T-helper 2 cell treated with Interferon-gamma antibody and Interleukin-4, amounts not matched to agents 100 ng/mL and 5 ng/mL, for 36 hours (primary cell): ENCODE data around the gene L3MBTL4. TPM values are rescaled to one million over a fixed set of nuclear protein-coding genes. Genes with fewer than 3 reads are reported as not detected.
"Not testable (repeated sequence)": the region's sequence is repeated elsewhere in the genome, so short reads cannot be mapped to it uniquely, and the experiment has no call there.

ENCODE experiments used
- intact Hi-C: fragments of 100-400 bp; cut with micrococcal nuclease; formaldehyde crosslinking; loops from one replicate; pipeline ENCODE4 v1.15.1; 2023
- total RNA-seq: library from RNA; stranded (reverse); gene quantifications from 2 replicates; pipeline ENCODE4 v1.2.3, GENCODE V29; 2022

The L3MBTL4 gene
- total RNA-seq, 1 donor from 2014 or later = 0.57 TPM

DNA sequence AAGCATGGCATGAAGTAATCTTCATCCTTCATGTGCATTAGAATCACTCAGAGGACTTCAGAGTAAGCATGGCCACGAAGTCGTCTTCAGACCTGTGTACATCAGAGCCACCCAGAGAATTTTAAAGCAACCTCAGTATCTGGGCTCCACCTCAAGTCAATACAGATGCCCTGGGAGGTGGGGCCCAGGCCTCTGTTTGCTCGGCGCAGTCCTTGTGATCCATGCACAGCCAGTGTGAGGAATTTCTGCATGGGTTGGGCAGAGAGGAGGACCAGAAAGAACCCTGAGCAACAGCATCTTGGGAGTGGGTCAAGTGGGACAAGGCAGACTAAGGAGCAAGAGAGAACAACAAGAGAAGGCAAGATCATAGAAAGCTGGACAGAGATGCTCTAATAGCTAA is 299.0 kb downstream of the L3MBTL4 start:
- intact Hi-C loops = no loop called here

DNA sequence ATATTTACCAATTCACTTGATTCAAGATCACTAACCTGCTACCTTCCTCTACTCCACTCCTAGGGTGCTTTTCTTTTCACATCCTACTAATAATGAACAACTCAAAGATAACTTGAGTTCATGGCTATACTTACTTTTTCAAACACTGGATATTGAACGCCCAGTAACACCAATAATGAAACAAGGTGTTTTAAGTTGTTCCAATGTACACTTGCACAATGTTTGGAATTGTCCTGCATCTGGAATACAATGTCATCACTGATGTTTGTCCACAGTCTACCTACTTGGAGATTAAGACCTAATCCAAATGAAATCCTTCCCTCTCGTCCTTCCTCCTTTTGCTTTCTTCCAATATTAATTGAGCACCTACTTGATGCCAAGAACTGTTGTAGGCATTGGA is 301.1 kb downstream of the L3MBTL4 start:
- intact Hi-C loops = no loop called here

DNA sequence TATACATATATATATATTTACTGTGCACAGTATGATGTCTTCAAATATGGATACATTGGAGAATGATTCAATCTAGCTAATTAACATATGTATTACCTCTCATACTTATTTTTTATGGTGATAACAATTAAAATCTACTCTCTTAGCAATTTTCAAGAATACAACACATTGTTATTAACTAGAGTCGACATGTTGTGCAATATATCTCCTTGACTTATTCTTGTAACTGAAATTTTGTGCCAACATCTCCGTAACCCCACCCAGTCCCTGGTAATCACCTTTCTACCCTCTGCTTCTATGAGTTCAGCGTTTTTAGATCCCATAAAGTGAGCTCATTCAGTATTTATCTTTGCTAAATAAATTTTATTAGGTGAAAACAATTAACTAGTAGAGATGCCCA is 303.0 kb downstream of the L3MBTL4 start:
- intact Hi-C loops = no loop called here

DNA sequence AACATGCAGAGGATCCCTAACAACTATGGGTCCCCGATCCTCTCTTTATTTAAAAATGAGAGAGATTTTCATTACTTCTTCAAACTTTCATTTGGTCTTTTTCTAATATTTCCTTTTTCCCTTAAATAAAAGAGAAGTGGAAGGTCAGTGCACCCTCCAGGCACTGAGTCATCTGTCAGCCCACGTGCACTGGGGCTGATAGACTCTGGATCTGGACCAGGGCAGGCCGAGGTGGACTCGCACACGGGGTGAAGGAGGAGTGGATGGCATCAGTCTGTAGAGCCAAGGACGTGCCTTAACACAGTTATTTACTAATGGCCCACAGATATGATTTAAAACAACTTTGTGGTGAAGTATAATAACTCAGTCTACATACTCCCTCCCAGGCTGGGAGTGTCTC is 305.0 kb downstream of the L3MBTL4 start:
- intact Hi-C loops = no loop called here

DNA sequence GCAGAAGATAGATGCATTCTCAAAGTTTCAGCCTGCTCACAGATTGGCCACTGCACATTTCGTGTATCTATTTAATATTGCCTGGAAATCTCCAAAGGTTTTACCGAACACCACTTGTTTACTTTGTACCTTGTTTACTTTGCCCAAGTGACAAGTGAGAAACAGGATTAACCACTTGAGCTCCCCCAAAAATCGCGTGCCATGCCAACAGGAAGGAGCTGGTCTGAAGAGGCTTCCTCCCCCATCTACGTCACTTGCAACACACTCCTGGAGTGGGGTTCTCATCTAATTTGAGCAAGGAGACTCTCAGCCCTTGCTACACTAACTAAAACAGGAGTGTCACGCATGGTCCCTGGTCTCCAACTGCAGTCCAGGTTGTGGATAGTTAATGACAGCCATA is 306.9 kb downstream of the L3MBTL4 start:
- intact Hi-C loops = no loop called here

DNA sequence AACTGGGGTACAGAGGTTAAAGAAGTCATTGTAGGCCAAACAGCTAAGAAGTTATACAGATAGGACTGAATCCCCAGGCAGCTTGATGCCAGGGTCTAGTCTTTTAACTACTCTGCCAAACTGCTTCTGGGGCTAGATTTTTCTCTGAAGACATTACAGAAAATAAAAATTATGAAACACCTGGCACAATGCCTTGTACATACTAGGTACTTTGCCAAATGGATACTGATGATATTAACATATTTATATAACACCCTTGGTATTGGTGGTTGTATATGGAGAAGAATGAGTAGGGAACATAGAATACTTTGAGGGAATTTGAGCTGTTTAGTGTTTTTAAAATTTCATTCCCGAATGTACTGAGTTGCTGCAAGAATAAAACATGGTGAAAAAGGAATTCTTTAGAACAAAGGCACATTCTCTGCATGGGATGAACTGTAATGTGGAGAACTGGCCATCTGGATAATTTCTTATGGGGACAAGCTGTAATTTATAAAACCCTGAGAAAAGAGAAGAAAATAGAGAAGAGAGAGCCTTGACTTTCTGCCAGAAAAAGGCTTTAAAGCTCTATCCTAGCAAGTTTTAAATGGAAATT is 308.5 kb downstream of the L3MBTL4 start:
- intact Hi-C loops = no loop called here

DNA sequence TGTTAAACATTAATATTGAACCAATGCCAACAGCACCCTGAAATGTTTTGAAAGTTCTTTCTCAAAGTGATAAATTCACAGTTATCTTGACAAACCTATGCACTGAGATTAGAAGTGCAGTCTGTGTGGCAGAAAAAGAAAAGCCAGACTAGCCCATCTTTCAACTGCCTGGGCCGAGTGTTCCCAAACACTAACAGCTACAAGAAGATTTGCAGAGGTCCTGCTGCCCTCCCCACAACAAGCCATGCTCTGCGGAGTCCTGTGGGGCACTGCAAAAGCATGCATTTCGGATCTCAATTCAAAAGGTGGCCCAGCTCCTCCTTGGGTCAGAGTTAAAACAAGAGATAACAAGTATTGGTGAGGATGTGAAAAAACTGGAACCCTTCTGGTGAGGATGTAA is 311.0 kb downstream of the L3MBTL4 start:
- intact Hi-C loops = no loop called here

DNA sequence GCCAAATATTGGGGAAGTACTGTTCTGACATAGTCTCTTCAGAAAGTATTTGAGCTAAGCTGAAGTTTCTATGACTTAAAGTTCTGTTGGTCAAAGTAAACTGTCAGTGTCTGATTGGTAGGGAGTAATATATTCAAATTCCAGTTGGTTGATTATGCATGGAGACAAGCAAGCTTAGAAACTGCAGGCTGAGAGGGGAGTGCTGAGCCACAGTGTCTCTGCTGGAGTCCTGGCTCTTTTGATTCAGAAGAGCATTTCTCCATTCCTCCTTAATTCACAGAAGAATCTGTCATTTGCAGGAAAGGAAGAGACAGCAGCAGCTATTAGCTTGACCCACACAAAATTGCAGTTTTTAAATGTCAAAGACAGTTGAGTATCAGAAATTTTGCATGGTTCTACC is 318.0 kb downstream of the L3MBTL4 start:
- intact Hi-C loops = no loop called here

DNA sequence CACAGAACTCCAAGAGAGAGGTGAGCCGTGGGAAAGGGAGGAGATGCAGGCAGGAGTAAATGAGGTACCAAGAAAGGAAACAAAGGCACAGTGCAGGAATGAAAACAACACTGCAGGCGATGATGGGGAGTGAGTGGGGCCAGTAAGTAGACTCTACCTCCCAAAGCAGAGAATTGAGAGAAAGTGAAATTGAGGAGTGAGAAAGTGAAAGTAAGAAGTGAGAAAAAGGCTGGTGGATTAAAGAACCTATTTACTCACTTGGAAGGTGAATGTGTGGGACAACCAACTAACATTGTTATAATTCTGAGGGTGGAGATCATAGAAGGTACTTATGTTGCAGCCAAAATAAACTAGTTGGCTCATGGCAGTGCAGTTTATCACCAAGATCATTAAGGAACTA is 326.3 kb downstream of the L3MBTL4 start:
- intact Hi-C loops = no loop called here

DNA sequence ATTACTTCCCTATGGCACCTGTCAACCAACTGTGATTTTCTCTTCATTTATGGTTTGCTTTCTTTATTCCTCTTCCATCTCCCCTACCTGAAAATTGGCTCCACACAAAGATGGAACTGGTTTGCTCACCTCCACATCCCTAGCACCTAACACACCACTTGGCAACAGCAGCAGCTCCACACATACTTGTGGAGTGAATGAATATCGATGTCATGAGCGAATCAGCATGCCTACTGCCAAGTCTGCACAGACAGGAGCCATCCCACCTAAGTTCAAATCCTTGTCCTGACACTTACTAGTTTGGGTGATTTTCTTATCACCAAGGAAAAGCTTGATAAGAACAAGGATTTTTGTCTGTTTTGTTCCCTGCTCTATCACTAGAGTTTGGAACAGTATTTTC is 328.0 kb downstream of the L3MBTL4 start:
- intact Hi-C loops = no loop called here

DNA sequence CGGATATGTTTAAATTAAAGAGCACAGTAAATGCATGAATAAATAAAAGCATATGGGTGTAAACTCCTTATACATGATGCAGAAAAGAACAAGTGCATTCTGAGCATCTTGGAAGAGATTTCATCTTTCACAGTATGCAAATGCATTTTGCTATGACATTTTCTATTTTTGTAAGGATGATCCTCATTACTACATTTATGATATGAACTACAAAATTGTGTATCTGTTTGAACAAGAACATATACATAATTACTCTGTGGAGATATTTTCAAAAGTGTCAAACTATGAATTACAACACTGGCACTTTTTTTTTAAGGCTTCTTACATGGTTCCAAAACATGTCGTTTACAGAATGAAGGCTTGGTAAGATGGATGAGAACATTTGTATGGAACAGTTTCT is 335.3 kb downstream of the L3MBTL4 start:
- intact Hi-C loops = no loop called here

DNA sequence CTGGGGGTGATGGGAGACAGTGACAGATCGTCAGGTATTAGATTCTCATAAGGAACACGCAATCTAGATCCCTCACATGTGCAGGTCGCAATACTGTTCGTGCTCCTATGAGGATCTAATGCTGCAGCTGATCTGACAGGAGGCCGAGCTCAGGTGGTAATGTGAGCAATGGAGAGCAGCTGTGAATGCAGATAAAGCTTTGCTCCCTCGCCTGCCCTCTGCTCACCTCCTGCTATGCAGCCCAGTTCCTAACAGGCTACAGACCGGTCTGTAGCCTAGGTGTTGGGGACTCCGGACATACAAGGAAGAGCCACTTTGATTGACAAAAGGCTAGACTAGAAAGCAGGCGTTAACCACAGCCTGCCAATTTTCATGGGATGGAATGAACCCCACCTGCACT is 335.8 kb downstream of the L3MBTL4 start:
- intact Hi-C loops = no loop called here

DNA sequence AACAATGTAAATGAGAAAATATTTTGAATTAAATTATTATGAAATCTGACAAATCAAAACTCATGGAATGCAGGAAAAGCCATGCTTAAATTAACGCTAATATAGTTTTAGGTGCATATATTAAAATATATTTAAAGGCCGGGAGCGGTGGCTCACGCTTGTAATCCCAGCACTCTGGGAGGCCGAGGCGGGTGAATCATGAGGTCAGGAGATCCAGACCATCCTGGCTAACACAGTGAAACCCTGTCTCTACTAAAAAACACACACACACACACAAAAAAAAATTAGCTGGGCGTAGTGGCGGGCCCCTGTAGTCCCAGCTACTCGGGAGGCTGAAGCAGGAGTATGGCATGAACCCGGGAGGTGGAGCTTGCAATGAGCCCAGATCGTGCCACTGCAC is 342.3 kb downstream of the L3MBTL4 start:
- intact Hi-C loops = not testable (repeated sequence)

DNA sequence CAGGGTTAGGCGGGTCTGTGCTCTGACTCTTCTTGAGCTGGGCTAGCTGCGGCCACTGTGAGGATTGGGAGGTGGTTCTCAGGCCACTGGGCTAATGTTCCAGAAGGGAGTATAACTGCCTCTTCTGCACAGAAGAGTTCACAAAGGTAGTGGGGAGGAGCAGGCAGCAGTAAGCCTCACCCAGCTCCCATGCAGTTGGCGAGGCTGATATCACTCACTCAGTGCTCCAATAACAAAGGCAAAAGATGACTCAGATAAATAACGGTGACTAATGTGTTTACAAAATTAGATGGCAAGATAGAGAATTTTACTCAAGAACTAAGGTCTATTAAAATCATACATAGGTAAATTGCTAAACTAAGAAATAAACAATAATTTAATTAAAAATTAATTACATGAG is 345.2 kb downstream of the L3MBTL4 start:
- intact Hi-C loops = no loop called here

DNA sequence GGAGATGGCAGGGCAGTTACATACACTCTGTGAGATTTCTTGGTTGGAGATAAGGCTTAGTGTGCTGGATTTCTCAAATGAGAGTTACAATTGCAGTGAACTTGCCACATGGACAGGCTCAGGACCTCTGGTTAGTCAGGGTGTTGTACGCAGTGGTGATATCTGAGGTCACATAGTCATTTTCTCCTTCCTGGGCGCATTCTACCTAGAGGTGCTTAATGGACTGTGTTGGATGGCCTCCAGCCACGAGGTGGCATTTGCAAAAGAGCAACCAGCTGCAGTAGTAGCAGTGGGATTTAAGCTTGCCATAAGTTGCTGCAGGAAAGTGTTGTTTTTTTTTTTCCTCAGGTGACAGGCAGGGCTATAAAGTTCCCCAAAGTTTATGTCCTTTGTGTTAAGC is 345.6 kb downstream of the L3MBTL4 start:
- intact Hi-C loops = no loop called here

DNA sequence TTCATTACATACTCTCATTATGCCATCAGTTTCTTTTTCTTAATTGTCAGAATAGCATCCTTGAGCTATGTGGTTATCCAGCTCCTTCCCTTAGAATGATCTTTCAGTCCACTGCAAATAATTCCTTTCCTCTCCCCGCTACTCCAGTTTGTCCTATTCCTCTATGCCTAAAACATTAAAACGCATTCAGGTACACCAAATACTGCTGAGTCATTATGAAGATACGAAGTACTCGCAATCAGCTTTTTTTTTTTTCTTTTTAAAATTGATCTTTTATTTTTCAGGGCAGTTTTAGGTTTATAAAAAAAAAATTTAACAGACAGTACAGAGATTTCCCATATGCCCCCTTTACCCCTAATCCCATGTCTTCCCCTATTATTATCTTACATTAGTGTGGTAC is 354.6 kb downstream of the L3MBTL4 start:
- intact Hi-C loops = no loop called here

DNA sequence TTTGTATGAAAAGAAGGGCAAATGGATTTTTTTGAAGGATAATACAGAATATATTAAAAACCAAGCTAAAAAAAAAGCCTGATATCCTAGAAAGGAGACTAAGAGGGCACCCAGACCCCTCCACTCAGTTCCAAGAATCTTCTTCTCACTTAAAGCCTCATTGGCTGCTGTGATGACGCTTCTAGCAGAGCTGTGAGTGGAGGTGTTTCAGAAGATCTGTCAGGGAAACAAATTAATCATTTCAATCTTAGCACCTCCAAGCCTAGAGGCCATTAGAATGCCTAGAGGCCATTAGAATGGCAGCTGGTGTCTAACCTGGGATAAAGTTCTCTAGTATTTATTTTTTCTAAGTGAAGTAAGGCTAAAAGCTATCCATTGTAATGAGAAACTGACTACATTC is 355.2 kb downstream of the L3MBTL4 start:
- intact Hi-C loops = no loop called here

DNA sequence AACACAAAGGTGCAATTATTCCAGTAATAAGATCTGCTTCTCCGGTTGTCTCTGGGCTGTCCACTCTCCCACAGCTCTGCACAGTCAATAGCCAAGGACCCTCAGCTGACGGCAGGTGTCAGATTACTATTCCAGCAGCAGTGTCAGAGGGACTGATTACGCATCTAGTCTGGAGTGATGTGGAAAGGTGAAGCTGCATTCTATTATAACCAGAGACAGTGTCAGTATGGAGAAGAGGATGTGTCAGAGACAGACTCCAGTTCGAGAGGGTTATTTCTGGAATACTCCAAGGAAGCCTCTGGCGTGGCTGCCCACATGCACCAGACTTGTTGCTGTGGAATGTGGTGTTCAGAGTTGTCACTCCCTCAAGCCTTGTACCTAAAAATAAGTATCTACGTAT is 355.8 kb downstream of the L3MBTL4 start:
- intact Hi-C loops = no loop called here

DNA sequence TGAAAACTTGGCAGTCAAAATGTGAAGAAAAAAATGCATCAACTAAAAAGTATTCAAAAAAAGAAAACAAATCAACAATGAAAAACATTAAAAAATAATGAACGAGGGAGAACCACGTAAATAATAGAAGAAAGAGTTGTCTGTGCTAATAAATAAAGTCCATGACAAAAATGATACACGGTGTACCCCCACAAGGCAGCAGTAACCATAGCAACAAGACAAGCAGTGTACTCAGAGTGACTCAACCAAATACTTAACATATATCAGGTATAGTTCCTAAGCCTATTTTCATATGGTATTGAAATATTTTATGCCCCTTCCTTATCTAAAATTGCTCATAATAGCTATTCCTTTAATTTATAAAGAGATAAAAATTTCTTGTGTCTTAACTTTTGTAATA is 357.1 kb downstream of the L3MBTL4 start:
- intact Hi-C loops = loop anchor here (2.0 kb wide), 1 partner anchor 53 kb away; no protein-coding TSS in a partner anchor

DNA sequence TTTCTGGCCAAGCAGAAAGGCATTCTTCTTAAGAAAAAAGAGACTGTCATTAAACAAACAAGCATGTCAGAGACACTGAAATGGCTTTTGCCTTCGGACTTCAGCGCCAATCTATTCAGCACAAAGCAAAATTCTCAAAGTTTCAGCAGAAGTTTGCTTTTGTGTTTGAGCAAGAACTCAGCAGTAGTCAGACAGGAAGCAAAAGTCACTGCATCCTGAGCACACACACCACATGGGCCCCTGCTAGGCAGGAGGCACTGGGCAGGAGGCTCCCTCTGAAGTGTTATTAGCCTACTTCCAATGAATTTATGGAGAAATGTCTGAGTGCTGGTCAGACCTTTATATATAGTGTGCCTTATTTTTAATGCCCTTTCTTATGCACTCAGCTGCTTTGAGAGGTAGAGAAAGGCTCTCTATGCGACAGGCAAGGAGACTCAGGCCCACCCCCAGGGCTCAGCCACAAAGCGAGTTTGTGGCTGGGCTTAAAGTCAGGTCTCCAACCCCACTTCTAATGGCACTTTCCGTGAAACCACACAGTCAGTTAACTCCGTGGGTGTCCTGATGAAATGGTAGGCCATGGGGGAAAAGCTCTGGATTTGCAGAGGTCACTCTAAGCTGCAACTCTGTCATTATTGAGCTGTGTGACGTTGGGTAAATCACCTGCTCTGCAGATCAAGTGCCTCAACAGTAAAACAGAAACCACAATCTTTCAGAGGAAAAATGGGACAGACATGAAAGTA is 358.4 kb downstream of the L3MBTL4 start:
- intact Hi-C loops = loop anchor here (2.0 kb wide), 1 partner anchor 52 kb away; no protein-coding TSS in a partner anchor

DNA sequence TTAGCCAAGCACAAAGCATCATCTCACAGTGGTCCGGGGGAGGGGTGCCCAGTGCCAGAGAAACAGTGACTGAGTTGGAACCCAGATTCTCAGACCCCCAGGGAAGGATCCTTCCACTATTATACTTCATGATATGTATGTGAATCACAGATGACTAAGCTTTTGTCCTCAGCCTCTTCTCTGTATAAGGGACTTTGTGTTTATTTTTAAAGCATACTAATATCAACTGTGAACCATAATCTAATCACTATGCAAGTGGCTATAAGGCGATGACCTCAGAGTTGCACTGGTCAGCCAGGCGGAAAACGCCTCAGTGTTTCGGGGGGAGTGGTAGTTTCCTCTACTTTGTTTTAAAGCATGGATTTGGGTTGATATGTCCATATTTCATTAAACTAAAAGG is 359.0 kb downstream of the L3MBTL4 start:
- intact Hi-C loops = loop anchor here (2.0 kb wide), 1 partner anchor 51 kb away; no protein-coding TSS in a partner anchor

DNA sequence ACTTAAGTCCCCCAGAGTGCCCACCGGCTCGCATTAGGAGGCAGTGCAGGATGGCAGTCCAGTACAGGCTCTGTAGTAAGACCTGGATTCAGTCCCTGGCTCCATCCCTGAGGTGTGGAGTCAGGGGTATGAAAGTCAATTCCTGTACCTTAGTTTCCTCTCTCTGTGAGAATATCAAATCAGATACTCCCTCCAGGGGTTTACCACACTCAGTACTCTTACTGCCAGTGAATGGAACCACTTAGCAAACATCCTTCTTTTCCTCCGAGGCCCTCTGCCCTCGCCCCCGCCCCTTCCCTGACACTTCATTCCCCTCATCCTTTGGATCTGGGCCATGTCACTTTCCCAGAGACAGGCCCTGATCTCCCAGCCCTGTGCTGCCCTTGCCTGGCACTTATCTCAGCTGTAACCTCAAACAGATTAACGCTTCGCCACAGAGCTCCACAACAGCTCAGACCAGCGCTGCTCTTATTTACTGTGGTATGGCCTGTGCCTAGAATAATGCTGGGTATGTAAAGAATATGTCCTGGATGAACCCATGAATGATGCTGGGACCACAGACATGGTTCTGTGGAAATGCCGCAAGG is 360.4 kb downstream of the L3MBTL4 start:
- intact Hi-C loops = no loop called here

DNA sequence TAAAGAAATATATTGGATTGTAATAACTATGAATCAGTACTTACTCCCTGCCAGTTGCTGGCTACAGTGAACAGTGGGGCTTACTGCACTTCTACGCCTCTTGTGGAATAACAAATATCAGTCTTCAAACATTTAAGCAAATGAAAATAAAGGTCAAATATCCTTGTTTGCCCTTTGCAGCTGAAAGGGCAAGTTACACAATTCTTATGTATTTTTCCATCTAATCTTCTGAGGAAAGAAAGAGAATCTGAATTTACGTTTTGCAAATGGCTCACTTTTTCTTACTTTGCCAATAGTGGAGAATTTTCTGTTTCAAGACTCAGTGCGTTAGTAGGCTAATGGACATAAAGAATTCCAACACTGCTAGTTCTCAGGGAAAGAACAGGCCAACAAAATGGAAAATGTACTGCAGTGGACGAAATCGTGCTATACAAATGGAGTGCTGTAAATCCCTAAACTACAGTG is 362.2 kb downstream of the L3MBTL4 start:
- intact Hi-C loops = no loop called here
